ENCODE data around the gene LARGE1.

GRCh38 chr22:33300165-33300564 lies 620.1 kb downstream of the LARGE1 start:
- TF ChIP-seq ZNF772 (CRISPR knock-in tag; IDR thresholded peaks at IDR 0.05): no peak
- TF ChIP-seq TCF7 (IDR thresholded peaks at IDR 0.05; ENCODE audit: low read depth): no peak
- no peak for TF ChIP-seq CEBPB (IDR thresholded peaks at IDR 0.05; ENCODE audit: borderline replicate concordance, low read depth, low read length)
- no peak for TF ChIP-seq CTCF (CRISPR knock-in tag; IDR thresholded peaks at IDR 0.05)
- no peak for TF ChIP-seq SP1 (IDR thresholded peaks at IDR 0.05)
- TF ChIP-seq SP1 (CRISPR knock-in tag; IDR thresholded peaks at IDR 0.05): no peak
- TF ChIP-seq FOXP4 (CRISPR knock-in tag; IDR thresholded peaks at IDR 0.05): no peak
- TF ChIP-seq SRF (IDR thresholded peaks at IDR 0.05; ENCODE audit: low read depth, low read length): no peak
- no peak for TF ChIP-seq MAX (IDR thresholded peaks at IDR 0.05)
- no peak for TF ChIP-seq MEF2D (CRISPR knock-in tag; IDR thresholded peaks at IDR 0.05)
- no peak for TF ChIP-seq POLR2A (IDR thresholded peaks at IDR 0.05; ENCODE audit: insufficient read depth in 1 of 2, low read depth in 2 of 2, low read length in 2 of 2)
- TF ChIP-seq, protein P1, sequence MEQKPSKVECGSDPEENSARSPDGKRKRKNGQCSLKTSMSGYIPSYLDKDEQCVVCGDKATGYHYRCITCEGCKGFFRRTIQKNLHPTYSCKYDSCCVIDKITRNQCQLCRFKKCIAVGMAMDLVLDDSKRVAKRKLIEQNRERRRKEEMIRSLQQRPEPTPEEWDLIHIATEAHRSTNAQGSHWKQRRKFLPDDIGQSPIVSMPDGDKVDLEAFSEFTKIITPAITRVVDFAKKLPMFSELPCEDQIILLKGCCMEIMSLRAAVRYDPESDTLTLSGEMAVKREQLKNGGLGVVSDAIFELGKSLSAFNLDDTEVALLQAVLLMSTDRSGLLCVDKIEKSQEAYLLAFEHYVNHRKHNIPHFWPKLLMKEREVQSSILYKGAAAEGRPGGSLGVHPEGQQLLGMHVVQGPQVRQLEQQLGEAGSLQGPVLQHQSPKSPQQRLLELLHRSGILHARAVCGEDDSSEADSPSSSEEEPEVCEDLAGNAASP (CRISPR knock-in tag; IDR thresholded peaks at IDR 0.05; ENCODE audit: borderline replicate concordance): no peak
